ENCODE data around the gene DCAF8L1.
"Not testable (repeated sequence)": the region's sequence is repeated elsewhere in the genome, so short reads cannot be mapped to it uniquely, and the experiment has no call there.

The DCAF8L1 gene

DNA sequence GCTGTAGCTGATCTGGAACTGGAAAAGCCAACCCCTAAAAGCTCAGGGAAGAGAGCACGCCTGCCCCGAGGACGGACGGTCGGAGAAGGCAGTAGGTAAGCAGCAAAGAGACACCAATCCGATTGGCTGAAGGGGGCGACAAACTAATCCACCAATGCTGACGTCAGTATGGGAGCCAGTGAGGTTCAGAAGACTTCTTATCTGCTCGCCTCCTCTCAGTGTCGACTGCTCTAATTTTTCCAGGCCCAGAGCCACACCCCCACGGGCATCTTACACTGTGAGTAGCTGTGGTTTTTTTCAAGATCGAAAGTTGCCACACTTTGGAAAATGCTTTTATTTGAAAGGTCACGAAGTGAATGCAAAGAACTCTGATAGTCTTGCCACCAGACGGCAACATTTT, at the start of gene DCAF8L1:
TSS of gene DCAF8L1 (minus strand) at position 101 of the 400 bp plus-strand sequence. CDS start 115 bp downstream, outside the sequence.
- no peak for DNase-seq

DNA sequence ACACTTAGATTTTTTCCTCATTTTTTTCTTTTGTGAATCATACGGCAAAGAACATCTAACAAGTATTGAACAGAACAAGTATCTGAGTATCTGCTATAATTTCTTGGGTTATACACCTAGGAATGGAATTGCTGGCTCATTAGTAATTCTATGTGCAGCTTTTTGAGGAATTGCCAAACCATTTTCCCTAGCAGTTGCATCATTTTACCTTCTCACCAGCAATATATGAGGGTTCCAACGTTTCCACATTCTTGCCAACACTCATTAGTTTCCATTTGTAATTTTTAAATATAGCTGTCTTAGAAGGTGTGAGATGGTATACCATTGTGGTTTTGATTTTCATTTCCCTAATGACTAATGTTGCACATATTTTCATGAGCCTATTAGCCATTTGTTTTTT, 41.1 kb upstream of the DCAF8L1 start:
- DNase-seq, result no peak

GRCh38 chrX:28016823-28017222, 35.6 kb upstream of the DCAF8L1 start:
- no peak for DNase-seq

- DNase-seq, result no peak
Measured at GRCh38 chrX:28015993-28016392, 34.7 kb upstream of the DCAF8L1 start.

- no peak for DNase-seq
Measured at GRCh38 chrX:28010875-28011274, 29.6 kb upstream of the DCAF8L1 start.

GRCh38 chrX:27998666-27999065, 17.4 kb upstream of the DCAF8L1 start:
- DNase-seq, result no peak

GRCh38 chrX:27997622-27998021, 16.4 kb upstream of the DCAF8L1 start:
- no peak for DNase-seq

GRCh38 chrX:27996132-27996531, 14.9 kb upstream of the DCAF8L1 start:
- DNase-seq, result no peak

DNA sequence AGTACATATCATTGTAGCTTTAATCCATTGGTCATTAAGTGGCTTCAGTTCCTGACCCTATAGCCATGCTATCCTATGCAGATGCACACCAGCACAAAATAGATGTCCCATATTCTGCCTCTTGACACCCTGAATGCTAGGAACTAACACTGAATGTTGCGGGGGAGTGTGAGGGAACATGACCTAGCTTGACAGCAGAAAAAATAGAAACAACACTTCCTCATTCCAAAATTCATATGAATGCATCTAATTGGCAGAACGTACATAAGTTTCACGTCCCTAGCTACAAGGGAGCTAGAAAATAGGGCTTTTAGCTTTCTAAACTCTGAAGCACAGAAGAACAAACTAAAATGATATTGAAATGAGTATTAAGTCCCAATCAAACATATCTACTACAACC, 14.4 kb upstream of the DCAF8L1 start:
- no peak for DNase-seq

DNA sequence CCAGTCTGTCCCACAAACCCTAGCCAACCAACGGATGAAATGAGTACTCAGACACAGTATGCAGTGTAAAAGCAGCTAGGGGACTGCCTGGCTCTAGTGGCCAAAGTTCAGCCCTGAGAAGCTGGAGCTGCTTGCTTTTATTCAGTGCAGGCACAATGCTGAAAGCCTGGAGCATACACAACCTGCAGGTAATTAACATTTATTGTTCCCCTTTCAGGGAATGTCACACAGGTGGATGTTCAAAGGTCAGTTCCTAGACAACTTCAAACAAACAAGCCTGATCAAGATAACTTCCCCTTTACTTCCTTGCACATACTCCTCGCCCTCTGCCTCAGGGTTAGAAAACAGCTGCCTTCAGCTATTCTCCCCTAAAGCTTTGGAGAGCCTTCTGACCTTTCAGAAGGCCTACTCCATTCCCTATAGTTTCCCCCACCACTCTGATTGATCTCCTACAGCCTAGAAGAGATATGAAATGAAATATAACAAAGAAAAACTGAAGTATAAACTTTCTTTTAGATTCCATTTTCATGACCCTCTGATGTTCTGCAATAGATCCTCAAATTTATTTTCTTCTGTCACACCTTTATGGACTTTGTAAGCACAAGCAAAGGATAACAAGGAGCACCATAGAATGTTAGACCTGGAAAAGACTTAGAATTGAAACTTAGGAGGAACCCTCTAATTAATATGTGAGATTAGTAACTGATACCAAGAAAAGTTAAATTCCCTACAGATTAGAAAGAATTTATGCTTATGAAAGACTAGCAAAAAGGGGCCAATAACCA, 6.8 kb upstream of the DCAF8L1 start:
- no peak for DNase-seq

- DNase-seq, result not testable (repeated sequence)
Measured at GRCh38 chrX:27976934-27977333, 4.3 kb downstream of the DCAF8L1 start.

- no peak for DNase-seq
Measured at GRCh38 chrX:27976284-27976683, 5.0 kb downstream of the DCAF8L1 start.

DNA sequence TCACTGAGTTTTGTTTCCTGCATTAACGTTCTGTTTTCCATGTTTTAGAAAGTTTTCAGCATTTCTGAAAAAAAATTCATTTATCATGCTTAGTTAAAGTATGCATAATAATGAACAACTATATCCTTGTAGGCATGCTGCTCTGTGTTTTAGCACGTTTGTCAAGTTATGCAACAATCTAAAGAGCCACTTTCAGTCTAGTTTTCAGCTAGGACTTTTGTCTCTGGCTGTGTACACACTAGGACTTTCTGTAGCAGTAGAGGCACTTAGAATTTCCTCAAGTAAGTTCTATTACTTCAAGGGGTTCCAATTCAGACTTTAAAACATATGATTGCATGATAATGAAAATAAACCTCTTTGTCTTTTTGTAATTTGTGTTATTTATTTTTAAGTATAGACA, 12.4 kb downstream of the DCAF8L1 start:
- DNase-seq, result no peak

DNA sequence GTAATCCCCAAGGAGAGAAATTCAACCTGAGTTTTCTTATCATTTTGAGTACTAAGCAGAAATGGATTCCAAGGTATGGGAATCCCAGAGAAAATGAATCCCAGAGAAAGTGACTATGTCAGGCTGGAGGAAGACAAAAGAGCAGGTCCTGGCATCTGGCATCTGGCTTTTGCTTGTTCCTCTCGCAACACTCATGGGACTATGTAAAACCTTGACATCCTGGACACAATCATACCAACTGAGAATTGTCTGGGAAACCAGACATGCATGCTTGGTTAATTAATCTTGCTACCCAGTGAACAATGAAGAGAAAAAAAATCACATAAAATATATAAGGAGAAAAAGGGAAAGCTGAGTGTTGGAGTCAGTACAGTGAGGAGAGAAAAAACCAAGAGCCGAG, 12.9 kb downstream of the DCAF8L1 start:
- DNase-seq, result no peak

- DNase-seq, result no peak
Measured at GRCh38 chrX:27966955-27967354, 14.3 kb downstream of the DCAF8L1 start.

- DNase-seq, result no peak
Measured at GRCh38 chrX:27966492-27966891, 14.8 kb downstream of the DCAF8L1 start.

DNA sequence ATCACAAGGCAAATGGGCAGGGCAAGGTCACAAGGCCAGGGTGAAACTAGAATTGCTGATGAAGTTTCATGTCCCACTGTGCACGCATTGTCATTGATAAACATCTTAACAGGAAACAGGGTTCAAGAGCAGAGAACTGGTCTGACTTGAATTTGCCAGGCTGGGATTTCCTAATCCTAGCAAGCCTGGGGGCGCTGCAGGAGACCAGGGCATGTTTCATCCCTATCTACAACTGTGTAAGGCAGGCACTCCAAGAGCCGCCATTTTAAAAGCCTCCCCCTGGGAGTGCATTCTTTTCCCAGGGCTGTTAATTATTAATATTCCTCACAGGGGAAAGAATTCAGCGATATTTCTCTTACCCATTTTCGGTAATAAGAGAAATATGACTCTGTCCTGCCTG, 15.9 kb downstream of the DCAF8L1 start:
- not testable (repeated sequence) for DNase-seq

- DNase-seq, result no peak
Measured at GRCh38 chrX:27964432-27964831, 16.8 kb downstream of the DCAF8L1 start.

DNA sequence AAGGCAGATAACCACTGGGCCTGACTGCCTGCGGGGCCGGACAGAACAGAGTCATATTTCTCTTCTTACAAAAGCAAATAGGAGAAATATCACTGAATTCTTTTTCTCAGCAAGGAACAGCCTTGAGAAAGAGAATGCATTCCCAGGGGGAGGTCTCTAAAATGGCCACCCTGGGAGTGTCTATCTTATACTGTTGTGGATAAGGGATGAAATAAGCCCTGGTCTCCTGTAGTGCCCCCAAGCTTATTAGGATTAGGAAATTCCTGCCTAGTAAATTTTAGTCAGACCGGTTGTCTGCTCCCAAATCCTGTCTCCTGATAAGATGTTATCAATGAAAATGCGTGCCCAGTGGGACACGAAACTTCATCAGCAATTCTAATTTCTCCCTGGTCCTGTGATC, 20.8 kb downstream of the DCAF8L1 start:
- not testable (repeated sequence) for DNase-seq

DNA sequence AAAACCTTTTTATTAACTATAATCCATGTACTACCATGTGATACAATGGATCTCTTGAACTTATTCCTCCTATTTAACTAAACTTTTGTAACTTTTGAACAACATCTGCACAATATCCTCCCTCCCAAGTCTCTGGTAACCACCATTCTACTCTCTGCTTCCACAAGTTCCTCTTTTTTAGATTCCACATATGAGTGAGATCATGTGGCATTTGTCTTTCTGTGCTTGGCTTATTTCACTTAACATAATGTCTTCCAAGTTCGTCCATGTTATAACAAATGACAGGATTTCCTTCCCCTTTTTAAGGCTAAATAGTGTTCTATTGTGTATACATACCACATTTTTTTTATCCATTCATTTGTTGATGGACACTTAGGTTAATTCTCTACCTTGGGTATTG, 28.1 kb downstream of the DCAF8L1 start:
- no peak for DNase-seq

GRCh38 chrX:27933361-27933760, 47.9 kb downstream of the DCAF8L1 start:
- DNase-seq, result no peak

All from NCI-H1436 treated with DMSO at 0.1 percent for 48 hours (cell line).